CD4-positive, alpha-beta T cell (primary cell): ENCODE results near the gene MTARC1. TPM values are rescaled to one million over a fixed set of nuclear protein-coding genes. Genes with fewer than 3 reads are reported as not detected.

ENCODE experiments used
- ATAC-seq: fragments of 200-7000 bp; cut with Tn5 transposase; one replicate; pipeline ENCODE4 v1.10.0; 2022; ENCODE audit warnings: mild to moderate bottlenecking; ENCODE audit not compliant: poor library complexity
- CTCF ChIA-PET: fragments of 350-600 bp; sonication (Branson Sonifier 250); formaldehyde crosslinking; loops from one replicate; lab custom pipeline; 2021; ENCODE audit warnings: antibody characterized with exemption, inconsistent platforms; lab: Charles Lee
- POLR2A ChIA-PET: fragments of 350-600 bp; sonication (Branson Sonifier 250); formaldehyde crosslinking; loops from one replicate; lab custom pipeline; 2021; ENCODE audit warnings: antibody characterized with exemption, inconsistent platforms; lab: Charles Lee
- DNase-seq, 14 experiments: peaks; one replicate each; pipeline ENCODE4 v3.0.0-alpha.2; 2013 to 2020; ENCODE audit warnings: mixed read lengths in 2 of 14
- H3K27ac ChIP-seq, 2 donors: one replicate each; pipeline versions ENCODE4 v1.5.1 to v1.7.0; 2013; ENCODE audit warnings: low read length in 2 of 2, low read depth in 1 of 2, mild to moderate bottlenecking in 1 of 2
- H3K27me3 ChIP-seq, 2 experiments: 1 replicate in 1 of 2; 2 replicates in 1 of 2; pipeline versions ENCODE4 v1.6.1 to v1.7.0; 2013; ENCODE audit warnings: low read length in 2 of 2, control low read depth in 1 of 2, mild to moderate bottlenecking in 1 of 2, moderate library complexity in 1 of 2; ENCODE audit not compliant: insufficient read depth in 2 of 2, control insufficient read depth in 1 of 2
- H3K36me3 ChIP-seq: one replicate; pipeline ENCODE4 v1.6.1; 2013; ENCODE audit warnings: low read length, control low read depth; ENCODE audit not compliant: insufficient read depth
- H3K4me1 ChIP-seq: one replicate; pipeline ENCODE4 v1.6.1; 2013; ENCODE audit warnings: low read length, control low read depth; ENCODE audit not compliant: insufficient read depth
- H3K4me3 ChIP-seq: one replicate; pipeline ENCODE4 v1.5.1; 2013; ENCODE audit warnings: mild to moderate bottlenecking, low read length, moderate library complexity
- H3K9me3 ChIP-seq, 2 experiments: 1 replicate in 1 of 2; 2 replicates in 1 of 2; pipeline versions ENCODE4 v1.6.1 to v1.7.0; 2013; ENCODE audit warnings: low read length in 2 of 2, mild to moderate bottlenecking in 2 of 2, control low read depth in 1 of 2, moderate library complexity in 1 of 2; ENCODE audit not compliant: control insufficient read depth in 1 of 2, insufficient read depth in 1 of 2
- H3K27ac Mint-ChIP-seq: one replicate; pipeline ENCODE4 v1.8.0; 2020; ENCODE audit warnings: mixed read lengths
- H3K27me3 Mint-ChIP-seq: one replicate; pipeline ENCODE4 v1.8.0; 2021; ENCODE audit warnings: mixed read lengths
- H3K36me3 Mint-ChIP-seq: one replicate; pipeline ENCODE4 v1.8.0; 2021; ENCODE audit warnings: low read depth, mixed read lengths
- H3K4me1 Mint-ChIP-seq: one replicate; pipeline ENCODE4 v1.8.0; 2021; ENCODE audit warnings: low read depth, mixed read lengths
- H3K4me3 Mint-ChIP-seq: one replicate; pipeline ENCODE4 v1.8.0; 2020; ENCODE audit warnings: mild to moderate bottlenecking, mixed read lengths
- H3K9me3 Mint-ChIP-seq: one replicate; pipeline ENCODE4 v1.8.0; 2020; ENCODE audit warnings: mixed read lengths
- intact Hi-C, 2 experiments: fragments of 100-400 bp; cut with DNase I in 1 of 2; cut with micrococcal nuclease in 1 of 2; formaldehyde crosslinking; loops; one replicate each; pipeline versions ENCODE4 v1.15.1 to v1.9.0; 2023 to 2025; cut with DNase I, micrococcal nuclease
- total RNA-seq, 174 experiments: library from RNA in 2 of 174; stranded (reverse) in 2 of 174; gene quantifications; one replicate each; pipeline ENCODE4 v1.2.3 and lab custom pipeline; 2021 to 2026
- TF ChIP-seq, protein P1 (sequence below): fragments of 200-600 bp; IDR thresholded peaks from one replicate; pipeline ENCODE4 v1.8.0; 2022; ENCODE audit warnings: antibody characterized with exemption, mild to moderate bottlenecking

The MTARC1 gene
- total RNA-seq, 2 experiments from 2014 or later: not detected

DNA sequence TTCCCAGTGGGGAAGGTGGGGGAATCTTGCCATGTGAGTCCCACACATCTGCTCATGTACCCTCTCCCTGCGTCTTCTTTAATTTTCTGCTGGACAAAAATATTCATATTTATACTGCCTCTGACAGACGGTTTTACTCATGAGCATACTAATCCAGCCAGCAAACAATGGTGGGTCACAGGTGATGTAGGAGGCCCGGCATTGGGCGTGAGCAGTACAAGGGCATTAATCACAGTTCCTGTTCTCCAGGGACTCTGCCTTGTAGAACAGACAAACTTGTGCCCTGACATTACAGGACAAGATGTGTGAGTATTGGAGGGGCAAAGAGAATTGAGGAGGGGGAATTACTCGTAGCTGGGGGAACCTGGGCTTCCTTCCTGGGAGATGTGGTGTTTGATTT is 25.0 kb downstream of the MTARC1 start:
- H3K4me1 Mint-ChIP-seq: peaks cover 10% of the 10 kb centered on the region
- no peak overlapping the region for H3K4me3 ChIP-seq
- H3K4me3 Mint-ChIP-seq: no peak overlapping the region
- DNase-seq: no peak
- peaks cover 6% of the 10 kb centered on the region for H3K4me1 ChIP-seq
- peaks cover 0 to 6% of the 10 kb centered on the region in 2 experiments for H3K27me3 ChIP-seq
- no peak for ATAC-seq
- no peak overlapping the region for H3K27ac ChIP-seq
- no peak overlapping the region for H3K27ac Mint-ChIP-seq
- intact Hi-C loops: loop anchor here (2.0 to 10.0 kb wide), 4 partner anchors 391 to 1643 kb away; no protein-coding TSS in a partner anchor
- ChIA-PET CTCF (no interaction called here), POLR2A (no interaction called here)
- no peaks in the 10 kb centered on the region for H3K36me3 ChIP-seq
- peaks cover 53% of the 10 kb centered on the region for H3K27me3 Mint-ChIP-seq
- TF ChIP-seq, protein P1, sequence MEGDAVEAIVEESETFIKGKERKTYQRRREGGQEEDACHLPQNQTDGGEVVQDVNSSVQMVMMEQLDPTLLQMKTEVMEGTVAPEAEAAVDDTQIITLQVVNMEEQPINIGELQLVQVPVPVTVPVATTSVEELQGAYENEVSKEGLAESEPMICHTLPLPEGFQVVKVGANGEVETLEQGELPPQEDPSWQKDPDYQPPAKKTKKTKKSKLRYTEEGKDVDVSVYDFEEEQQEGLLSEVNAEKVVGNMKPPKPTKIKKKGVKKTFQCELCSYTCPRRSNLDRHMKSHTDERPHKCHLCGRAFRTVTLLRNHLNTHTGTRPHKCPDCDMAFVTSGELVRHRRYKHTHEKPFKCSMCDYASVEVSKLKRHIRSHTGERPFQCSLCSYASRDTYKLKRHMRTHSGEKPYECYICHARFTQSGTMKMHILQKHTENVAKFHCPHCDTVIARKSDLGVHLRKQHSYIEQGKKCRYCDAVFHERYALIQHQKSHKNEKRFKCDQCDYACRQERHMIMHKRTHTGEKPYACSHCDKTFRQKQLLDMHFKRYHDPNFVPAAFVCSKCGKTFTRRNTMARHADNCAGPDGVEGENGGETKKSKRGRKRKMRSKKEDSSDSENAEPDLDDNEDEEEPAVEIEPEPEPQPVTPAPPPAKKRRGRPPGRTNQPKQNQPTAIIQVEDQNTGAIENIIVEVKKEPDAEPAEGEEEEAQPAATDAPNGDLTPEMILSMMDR: no peak
- no peaks in the 10 kb centered on the region for H3K9me3 ChIP-seq
- H3K36me3 Mint-ChIP-seq: no peaks in the 10 kb centered on the region
- no peaks in the 10 kb centered on the region for H3K9me3 Mint-ChIP-seq

DNA sequence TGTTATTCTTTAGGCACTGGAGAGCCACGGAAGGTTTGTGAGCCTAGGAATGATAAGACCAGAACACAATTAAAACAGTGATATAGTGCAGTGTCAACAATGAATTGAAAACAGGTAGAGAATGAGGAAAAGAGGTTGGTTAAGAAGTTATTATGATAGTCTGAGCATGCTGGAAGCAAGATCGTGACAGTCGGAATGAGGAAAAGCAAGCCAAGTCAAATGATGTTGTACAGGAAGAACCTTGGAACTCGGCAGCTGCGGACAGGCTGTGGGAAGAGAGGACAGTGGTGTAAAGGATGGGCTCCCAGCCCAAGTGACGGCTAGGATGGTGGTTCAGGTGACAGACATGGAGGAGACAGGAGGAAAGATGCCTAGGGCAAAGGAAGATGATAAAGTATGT is 25.6 kb downstream of the MTARC1 start:
- POLR2A ChIA-PET: no interaction called here
- H3K36me3 ChIP-seq: no peaks in the 10 kb centered on the region
- peaks cover 47% of the 10 kb centered on the region for H3K27me3 Mint-ChIP-seq
- no peak overlapping the region for H3K4me3 Mint-ChIP-seq
- no peak overlapping the region for H3K27ac ChIP-seq
- no peak overlapping the region for H3K27ac Mint-ChIP-seq
- DNase-seq (no peak), ATAC-seq (no peak)
- TF ChIP-seq, protein P1: no peak
- intact Hi-C loops: loop anchor here (5.0 to 10.0 kb wide), 3 partner anchors 390 to 1192 kb away; no protein-coding TSS in a partner anchor
- no peaks in the 10 kb centered on the region for H3K9me3 Mint-ChIP-seq
- H3K4me1 Mint-ChIP-seq: peaks cover 10% of the 10 kb centered on the region
- no peaks in the 10 kb centered on the region for H3K9me3 ChIP-seq
- peaks cover 0 to 6% of the 10 kb centered on the region in 2 experiments for H3K27me3 ChIP-seq
- peaks cover 6% of the 10 kb centered on the region for H3K4me1 ChIP-seq
- H3K4me3 ChIP-seq: no peak overlapping the region
- CTCF ChIA-PET: no interaction called here
- H3K36me3 Mint-ChIP-seq: no peaks in the 10 kb centered on the region

DNA sequence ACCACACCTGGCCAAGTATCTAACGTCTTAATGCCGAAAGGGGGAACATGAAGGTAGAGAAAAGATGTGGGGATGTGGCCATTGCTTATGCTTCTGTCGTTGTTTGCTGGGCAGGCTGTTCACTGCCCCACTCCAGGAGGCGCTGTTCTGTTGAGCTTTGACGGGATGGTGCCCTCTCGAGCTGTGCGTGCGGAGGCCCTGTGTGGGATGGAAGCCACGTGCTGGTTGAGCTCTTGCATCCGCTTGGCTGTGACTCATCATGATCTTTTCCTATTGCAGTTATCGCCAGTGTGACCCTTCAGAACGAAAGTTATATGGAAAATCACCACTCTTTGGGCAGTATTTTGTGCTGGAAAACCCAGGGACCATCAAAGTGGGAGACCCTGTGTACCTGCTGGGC is 26.3 kb downstream of the MTARC1 start:
- H3K27me3 Mint-ChIP-seq: peaks cover 43% of the 10 kb centered on the region
- no peaks in the 10 kb centered on the region for H3K36me3 ChIP-seq

More for the DNA sequence above, 26.3 kb downstream of the MTARC1 start:
- no peaks in the 10 kb centered on the region for H3K9me3 ChIP-seq
- ChIA-PET POLR2A (no interaction called here), CTCF (no interaction called here)
- Mint-ChIP-seq H3K27ac (no peak overlapping the region), H3K4me1 (peaks cover 10% of the 10 kb centered on the region), H3K4me3 (no peak overlapping the region), H3K9me3 (no peaks in the 10 kb centered on the region), H3K36me3 (no peaks in the 10 kb centered on the region)
- intact Hi-C loops: loop anchor here (5.0 to 10.0 kb wide), 3 partner anchors 389 to 1192 kb away; no protein-coding TSS in a partner anchor
- no peak overlapping the region for H3K27ac ChIP-seq
- no peaks in the 10 kb centered on the region for H3K27me3 ChIP-seq
- H3K4me3 ChIP-seq: no peak overlapping the region
- TF ChIP-seq, protein P1: no peak
- no peak for DNase-seq
- peaks cover 6% of the 10 kb centered on the region for H3K4me1 ChIP-seq
- no peak for ATAC-seq
